Retinal pigment epithelial cell (primary cell): ENCODE data around the gene CYP4F11.
"Not testable (repeated sequence)": the region's sequence is repeated elsewhere in the genome, so short reads cannot be mapped to it uniquely, and the experiment has no call there.

Source experiments
- DNase-seq: peaks from one replicate; pipeline ENCODE4 v3.0.0-alpha.2; 2010; ENCODE audit warnings: low read depth
- H3K4me3 ChIP-seq: 2 replicates; pipeline ENCODE4 v1.5.1; 2011; ENCODE audit warnings: mild to moderate bottlenecking, low read length, control low read depth, moderate library complexity
- CTCF ChIP-seq: conservative IDR thresholded peaks from 2 replicates; pipeline ENCODE4 v1.5.1; 2011; ENCODE audit warnings: low read depth, low read length, control low read depth, inconsistent platforms

Gene CYP4F11

GRCh38 chr19:15937771-15938170 is 3.4 kb upstream of the CYP4F11 start:
- H3K4me3 ChIP-seq: no peak overlapping the region
- no peak for TF ChIP-seq CTCF
- DNase-seq: no peak

- no peak for TF ChIP-seq CTCF
- no peak overlapping the region for H3K4me3 ChIP-seq
- DNase-seq: no peak
Measured at GRCh38 chr19:15936950-15937349, 2.6 kb upstream of the CYP4F11 start.

DNA sequence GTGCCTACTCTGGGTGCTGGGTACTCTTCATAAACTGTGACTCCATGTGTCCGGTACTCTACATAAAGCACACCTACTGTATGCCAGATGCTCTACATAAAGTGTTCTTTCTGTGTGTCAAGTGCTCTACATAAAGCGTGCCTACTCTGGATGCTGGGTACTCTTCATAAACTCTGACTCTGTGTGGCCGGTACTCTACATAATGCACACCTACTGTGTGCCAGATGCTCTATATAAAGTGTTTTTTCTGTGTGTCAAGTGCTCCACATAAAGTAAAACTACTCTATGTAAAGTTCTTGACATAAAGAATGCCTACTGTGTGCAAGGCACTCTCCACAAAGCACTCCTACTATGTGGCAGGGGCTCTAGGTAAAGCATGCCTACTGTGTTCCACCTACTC is 1.8 kb upstream of the CYP4F11 start:
- no peak for TF ChIP-seq CTCF
- no peak overlapping the region for H3K4me3 ChIP-seq
- no peak for DNase-seq

GRCh38 chr19:15935167-15935702 is 906 bp upstream of the CYP4F11 start:
- no peak overlapping the region for H3K4me3 ChIP-seq
- DNase-seq: no peak
- TF ChIP-seq CTCF: no peak

GRCh38 chr19:15933761-15934331 is 483 bp downstream of the CYP4F11 start:
- DNase-seq, H3K4me3 ChIP-seq: not testable (repeated sequence)

DNA sequence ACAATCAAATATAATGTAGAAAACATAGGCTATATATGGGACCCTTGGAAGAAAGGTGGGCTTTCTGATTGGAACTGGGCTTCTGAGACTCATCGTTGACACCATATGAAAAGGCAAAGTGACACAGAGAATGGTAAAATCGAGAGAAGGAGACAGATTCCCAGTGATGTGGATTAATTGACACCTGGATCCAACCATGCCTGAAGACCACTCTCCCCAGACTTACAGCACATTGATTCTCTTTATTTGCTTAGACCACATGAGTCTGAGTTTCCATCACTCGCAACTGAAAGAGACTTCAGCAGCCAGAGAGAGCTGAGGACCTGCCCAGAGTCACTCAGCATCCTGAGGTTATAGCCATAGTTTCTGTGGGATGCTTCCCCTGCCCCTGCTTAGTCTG is 6.0 kb downstream of the CYP4F11 start:
- no peak for TF ChIP-seq CTCF
- no peak overlapping the region for H3K4me3 ChIP-seq

GRCh38 chr19:15926484-15926883 is 7.8 kb downstream of the CYP4F11 start:
- DNase-seq: no peak
- TF ChIP-seq CTCF: no peak
- no peak overlapping the region for H3K4me3 ChIP-seq

More for the DNA sequence above, 6.0 kb downstream of the CYP4F11 start:
- DNase-seq: no peak
